ENCODE data around the gene MTCL1.

GRCh38 chr18:8874872-8875271 is 169.5 kb downstream of the MTCL1 start:
- TF ChIP-seq CTCF (IDR thresholded peaks at IDR 0.05; ENCODE audit: low read length) (no peak), EZH2 (IDR thresholded peaks at IDR 0.05; ENCODE audit: borderline replicate concordance, low read length) (no peak)
